ENCODE data around the gene CCDC170. TPM values are rescaled to one million over a fixed set of nuclear protein-coding genes. Genes with fewer than 3 reads are reported as not detected.

Gene CCDC170
- polyA plus RNA-seq, 1 of the 3 experiments (the other 2 are of a cell fraction), result not detected

DNA sequence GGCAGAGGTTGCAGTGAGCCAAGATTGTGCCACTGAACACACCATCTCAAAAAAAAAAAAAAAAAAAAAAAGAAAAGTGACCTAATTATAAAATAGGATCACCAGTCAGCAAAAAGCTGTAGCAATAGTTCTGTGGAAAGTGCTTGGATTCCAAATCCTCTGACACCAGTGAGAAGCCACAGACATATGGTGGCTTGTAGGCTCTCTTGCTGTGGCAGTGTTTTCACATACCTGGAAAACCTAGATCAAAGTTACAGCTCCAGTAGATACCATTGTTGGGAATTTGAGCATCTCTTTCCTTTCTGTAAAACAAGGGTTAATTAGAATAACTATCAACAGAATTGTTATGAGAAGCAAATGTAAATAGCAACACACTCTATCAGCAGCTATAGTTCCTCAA is 4.1 kb downstream of the CCDC170 start:
- Histone ChIP-seq H3K9me2 (no peaks in the 10 kb centered on the region), H4K20me1 (ENCODE audit: insufficient read depth) (no peaks in the 10 kb centered on the region), H3K4me3 (ENCODE audit: low read depth in 2 of 2, low read length in 1 of 2) (no peak overlapping the region), H3K4me2 (no peak overlapping the region), H3F3A (replicated peaks; ENCODE audit: insufficient read depth) (no peaks in the 10 kb centered on the region), H3K9me3 (no peaks in the 10 kb centered on the region), H3K36me3 (replicated peaks in 1 of 2; ENCODE audit: control insufficient read depth in 1 of 2, insufficient read depth in 2 of 2, low read length in 1 of 2) (no peaks in the 10 kb centered on the region), H3K79me2 (ENCODE audit: insufficient read depth) (no peaks in the 10 kb centered on the region), H3K27me3 (ENCODE audit: insufficient read depth) (peaks cover 17% of the 10 kb centered on the region; the same call in 1 of the 2 replicates), H3K27ac (ENCODE audit: low read depth in 2 of 2, low read length in 1 of 2) (no peak overlapping the region), H3K4me1 (ENCODE audit: control insufficient read depth in 1 of 2, insufficient read depth in 2 of 2, low read depth in 1 of 2, low read length in 1 of 2) (peaks cover 0 to 3% of the 10 kb centered on the region in 2 experiments; a peak in 1 of 4 replicates), H3K9ac (no peak overlapping the region), H2AFZ (ENCODE audit: low read depth) (no peak overlapping the region)
- ChIA-PET POLR2A (no interaction called here), CTCF (interaction anchor here (0.6 kb wide), 1 partner anchor 1418 kb away, joined by 3 read pairs; no protein-coding TSS in a partner anchor)
- DNase-seq, result no peak
- TF ChIP-seq, protein P1, sequence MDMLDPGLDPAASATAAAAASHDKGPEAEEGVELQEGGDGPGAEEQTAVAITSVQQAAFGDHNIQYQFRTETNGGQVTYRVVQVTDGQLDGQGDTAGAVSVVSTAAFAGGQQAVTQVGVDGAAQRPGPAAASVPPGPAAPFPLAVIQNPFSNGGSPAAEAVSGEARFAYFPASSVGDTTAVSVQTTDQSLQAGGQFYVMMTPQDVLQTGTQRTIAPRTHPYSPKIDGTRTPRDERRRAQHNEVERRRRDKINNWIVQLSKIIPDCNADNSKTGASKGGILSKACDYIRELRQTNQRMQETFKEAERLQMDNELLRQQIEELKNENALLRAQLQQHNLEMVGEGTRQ (IDR thresholded peaks at IDR 0.05; ENCODE audit: borderline replicate concordance, low read depth, low read length), result no peak
- TF ChIP-seq MEF2A (IDR thresholded peaks at IDR 0.05; ENCODE audit: borderline replicate concordance, low read depth) (no peak), GATA2 (CRISPR knock-in tag; IDR thresholded peaks at IDR 0.05) (no peak)

DNA sequence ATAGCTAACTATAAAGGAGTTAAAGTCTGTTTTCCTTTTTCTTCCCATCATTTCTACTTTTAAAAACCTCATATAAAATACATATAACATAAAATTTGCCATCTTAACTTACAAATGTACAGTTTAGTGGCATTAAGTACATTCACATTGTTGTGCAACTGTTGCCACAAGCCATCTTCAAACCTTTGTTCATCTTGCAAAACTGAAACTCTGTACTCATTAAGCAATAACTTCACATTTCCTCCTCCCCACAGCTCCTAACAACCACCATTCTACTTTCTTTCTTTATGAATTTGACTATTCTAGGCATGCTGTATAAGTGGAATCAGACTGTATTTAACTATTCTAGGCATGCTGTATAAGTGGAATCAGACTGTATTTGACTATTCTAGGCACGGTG is 4.5 kb downstream of the CCDC170 start:
- H3K4me1 ChIP-seq (ENCODE audit: control insufficient read depth in 1 of 2, insufficient read depth in 2 of 2, low read depth in 1 of 2, low read length in 1 of 2), result peaks cover 0 to 3% of the 10 kb centered on the region in 2 experiments; a peak in 1 of 4 replicates
- no peak overlapping the region for H3K27ac ChIP-seq (ENCODE audit: low read depth in 2 of 2, low read length in 1 of 2)
- whole genome bisulfite sequencing (ENCODE audit: low lambda C conversion rate), result 0% methylated on average over 1 of the region's 1 CpG
- no peaks in the 10 kb centered on the region for H4K20me1 ChIP-seq (ENCODE audit: insufficient read depth)
- H3K79me2 ChIP-seq (ENCODE audit: insufficient read depth), result no peaks in the 10 kb centered on the region
- H3K36me3 ChIP-seq (replicated peaks in 1 of 2; ENCODE audit: control insufficient read depth in 1 of 2, insufficient read depth in 2 of 2, low read length in 1 of 2), result no peaks in the 10 kb centered on the region
- H3K9me3 ChIP-seq, result no peaks in the 10 kb centered on the region
- no peak overlapping the region for H3K4me2 ChIP-seq
- CTCF ChIA-PET, result interaction anchor here (0.6 kb wide), 1 partner anchor 1418 kb away, joined by 3 read pairs; no protein-coding TSS in a partner anchor
- no peak overlapping the region for H3K9ac ChIP-seq
- DNase-seq, result no peak
- H3K4me3 ChIP-seq (ENCODE audit: low read depth in 2 of 2, low read length in 1 of 2), result no peak overlapping the region
- H3F3A ChIP-seq (replicated peaks; ENCODE audit: insufficient read depth), result no peaks in the 10 kb centered on the region
- H3K9me2 ChIP-seq, result no peaks in the 10 kb centered on the region
- POLR2A ChIA-PET, result no interaction called here
- peaks cover 17% of the 10 kb centered on the region; the same call in 1 of the 2 replicates for H3K27me3 ChIP-seq (ENCODE audit: insufficient read depth)
- H2AFZ ChIP-seq (ENCODE audit: low read depth), result no peak overlapping the region
- TF ChIP-seq YY1 (IDR thresholded peaks at IDR 0.05; ENCODE audit: low read depth), result no peak
- TF ChIP-seq, protein P2, sequence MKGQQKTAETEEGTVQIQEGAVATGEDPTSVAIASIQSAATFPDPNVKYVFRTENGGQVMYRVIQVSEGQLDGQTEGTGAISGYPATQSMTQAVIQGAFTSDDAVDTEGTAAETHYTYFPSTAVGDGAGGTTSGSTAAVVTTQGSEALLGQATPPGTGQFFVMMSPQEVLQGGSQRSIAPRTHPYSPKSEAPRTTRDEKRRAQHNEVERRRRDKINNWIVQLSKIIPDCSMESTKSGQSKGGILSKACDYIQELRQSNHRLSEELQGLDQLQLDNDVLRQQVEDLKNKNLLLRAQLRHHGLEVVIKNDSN (IDR thresholded peaks at IDR 0.05; ENCODE audit: borderline replicate concordance, low read depth), result no peak
- TF ChIP-seq RAD21 (IDR thresholded peaks at IDR 0.05; ENCODE audit: low read length), result no peak
- TF ChIP-seq, protein P1 (IDR thresholded peaks at IDR 0.05; ENCODE audit: borderline replicate concordance, low read depth, low read length), result no peak
- TF ChIP-seq, protein P3, sequence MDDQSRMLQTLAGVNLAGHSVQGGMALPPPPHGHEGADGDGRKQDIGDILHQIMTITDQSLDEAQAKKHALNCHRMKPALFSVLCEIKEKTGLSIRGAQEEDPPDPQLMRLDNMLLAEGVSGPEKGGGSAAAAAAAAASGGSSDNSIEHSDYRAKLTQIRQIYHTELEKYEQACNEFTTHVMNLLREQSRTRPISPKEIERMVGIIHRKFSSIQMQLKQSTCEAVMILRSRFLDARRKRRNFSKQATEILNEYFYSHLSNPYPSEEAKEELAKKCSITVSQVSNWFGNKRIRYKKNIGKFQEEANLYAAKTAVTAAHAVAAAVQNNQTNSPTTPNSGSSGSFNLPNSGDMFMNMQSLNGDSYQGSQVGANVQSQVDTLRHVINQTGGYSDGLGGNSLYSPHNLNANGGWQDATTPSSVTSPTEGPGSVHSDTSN (IDR thresholded peaks at IDR 0.05), result no peak
- no peak for TF ChIP-seq SMC3 (IDR thresholded peaks at IDR 0.05; ENCODE audit: low read depth, low read length)
- no peak for TF ChIP-seq TEAD4 (IDR thresholded peaks at IDR 0.05; ENCODE audit: borderline replicate concordance, insufficient read depth)
- TF ChIP-seq, protein P4, sequence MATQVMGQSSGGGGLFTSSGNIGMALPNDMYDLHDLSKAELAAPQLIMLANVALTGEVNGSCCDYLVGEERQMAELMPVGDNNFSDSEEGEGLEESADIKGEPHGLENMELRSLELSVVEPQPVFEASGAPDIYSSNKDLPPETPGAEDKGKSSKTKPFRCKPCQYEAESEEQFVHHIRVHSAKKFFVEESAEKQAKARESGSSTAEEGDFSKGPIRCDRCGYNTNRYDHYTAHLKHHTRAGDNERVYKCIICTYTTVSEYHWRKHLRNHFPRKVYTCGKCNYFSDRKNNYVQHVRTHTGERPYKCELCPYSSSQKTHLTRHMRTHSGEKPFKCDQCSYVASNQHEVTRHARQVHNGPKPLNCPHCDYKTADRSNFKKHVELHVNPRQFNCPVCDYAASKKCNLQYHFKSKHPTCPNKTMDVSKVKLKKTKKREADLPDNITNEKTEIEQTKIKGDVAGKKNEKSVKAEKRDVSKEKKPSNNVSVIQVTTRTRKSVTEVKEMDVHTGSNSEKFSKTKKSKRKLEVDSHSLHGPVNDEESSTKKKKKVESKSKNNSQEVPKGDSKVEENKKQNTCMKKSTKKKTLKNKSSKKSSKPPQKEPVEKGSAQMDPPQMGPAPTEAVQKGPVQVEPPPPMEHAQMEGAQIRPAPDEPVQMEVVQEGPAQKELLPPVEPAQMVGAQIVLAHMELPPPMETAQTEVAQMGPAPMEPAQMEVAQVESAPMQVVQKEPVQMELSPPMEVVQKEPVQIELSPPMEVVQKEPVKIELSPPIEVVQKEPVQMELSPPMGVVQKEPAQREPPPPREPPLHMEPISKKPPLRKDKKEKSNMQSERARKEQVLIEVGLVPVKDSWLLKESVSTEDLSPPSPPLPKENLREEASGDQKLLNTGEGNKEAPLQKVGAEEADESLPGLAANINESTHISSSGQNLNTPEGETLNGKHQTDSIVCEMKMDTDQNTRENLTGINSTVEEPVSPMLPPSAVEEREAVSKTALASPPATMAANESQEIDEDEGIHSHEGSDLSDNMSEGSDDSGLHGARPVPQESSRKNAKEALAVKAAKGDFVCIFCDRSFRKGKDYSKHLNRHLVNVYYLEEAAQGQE (IDR thresholded peaks at IDR 0.05; ENCODE audit: low read depth, low read length), result no peak
- TF ChIP-seq GATA2 (CRISPR knock-in tag; IDR thresholded peaks at IDR 0.05), result no peak
- no peak for TF ChIP-seq FOXJ3 (CRISPR knock-in tag; IDR thresholded peaks at IDR 0.05)
- TF ChIP-seq FOSL2 (IDR thresholded peaks at IDR 0.05; ENCODE audit: borderline replicate concordance, low read depth), result no peak
- TF ChIP-seq RFX5 (IDR thresholded peaks at IDR 0.05; ENCODE audit: low read length), result no peak
- TF ChIP-seq, protein P5, sequence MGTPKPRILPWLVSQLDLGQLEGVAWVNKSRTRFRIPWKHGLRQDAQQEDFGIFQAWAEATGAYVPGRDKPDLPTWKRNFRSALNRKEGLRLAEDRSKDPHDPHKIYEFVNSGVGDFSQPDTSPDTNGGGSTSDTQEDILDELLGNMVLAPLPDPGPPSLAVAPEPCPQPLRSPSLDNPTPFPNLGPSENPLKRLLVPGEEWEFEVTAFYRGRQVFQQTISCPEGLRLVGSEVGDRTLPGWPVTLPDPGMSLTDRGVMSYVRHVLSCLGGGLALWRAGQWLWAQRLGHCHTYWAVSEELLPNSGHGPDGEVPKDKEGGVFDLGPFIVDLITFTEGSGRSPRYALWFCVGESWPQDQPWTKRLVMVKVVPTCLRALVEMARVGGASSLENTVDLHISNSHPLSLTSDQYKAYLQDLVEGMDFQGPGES (IDR thresholded peaks at IDR 0.05; ENCODE audit: low read depth, low read length), result no peak
- no peak for TF ChIP-seq JUND (IDR thresholded peaks at IDR 0.05)
- no peak for TF ChIP-seq FOXM1 (IDR thresholded peaks at IDR 0.05; ENCODE audit: low read depth)
- TF ChIP-seq MEF2A (IDR thresholded peaks at IDR 0.05; ENCODE audit: borderline replicate concordance, low read depth), result no peak
